HFF-Myc (cell line): ENCODE data around the gene DNAH9.

Source experiments
- DNase-seq: peaks from one replicate; pipeline ENCODE4 v3.0.0-alpha.2; 2011; ENCODE audit warnings: low read depth; ENCODE audit errors: extremely low read depth
- H3K4me3 ChIP-seq: replicated peaks from 2 replicates; pipeline ENCODE4 v1.5.1; 2011; ENCODE audit warnings: low read depth, mild to moderate bottlenecking, control low read depth, low read length
- TF ChIP-seq, protein P1 (sequence below): IDR thresholded peaks from 2 replicates; pipeline ENCODE4 v1.5.1; 2012; ENCODE audit warnings: mild to moderate bottlenecking, low read depth, low read length, control low read depth; ENCODE audit errors: missing control alignments

The DNAH9 gene

DNA sequence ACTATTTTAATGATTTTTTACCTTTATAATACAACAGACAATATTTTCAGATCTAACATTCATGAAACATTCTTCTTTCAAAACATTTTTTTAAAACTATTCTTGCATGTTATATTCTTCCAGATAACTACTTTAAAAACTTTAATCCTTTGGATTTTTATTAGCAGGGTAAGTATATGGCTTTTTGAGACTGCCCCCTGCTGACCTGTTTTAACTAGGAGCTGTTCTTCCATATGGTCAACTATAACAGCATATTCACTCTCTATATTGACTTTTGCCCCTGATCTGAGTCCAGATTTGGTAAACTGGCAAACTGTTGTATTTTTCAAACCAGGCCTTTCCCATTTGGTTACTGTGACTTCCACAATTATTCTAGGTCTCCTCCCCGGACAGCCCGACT lies 382.5 kb downstream of the DNAH9 start:
- no peak overlapping the region for H3K4me3 ChIP-seq
- TF ChIP-seq, protein P1, sequence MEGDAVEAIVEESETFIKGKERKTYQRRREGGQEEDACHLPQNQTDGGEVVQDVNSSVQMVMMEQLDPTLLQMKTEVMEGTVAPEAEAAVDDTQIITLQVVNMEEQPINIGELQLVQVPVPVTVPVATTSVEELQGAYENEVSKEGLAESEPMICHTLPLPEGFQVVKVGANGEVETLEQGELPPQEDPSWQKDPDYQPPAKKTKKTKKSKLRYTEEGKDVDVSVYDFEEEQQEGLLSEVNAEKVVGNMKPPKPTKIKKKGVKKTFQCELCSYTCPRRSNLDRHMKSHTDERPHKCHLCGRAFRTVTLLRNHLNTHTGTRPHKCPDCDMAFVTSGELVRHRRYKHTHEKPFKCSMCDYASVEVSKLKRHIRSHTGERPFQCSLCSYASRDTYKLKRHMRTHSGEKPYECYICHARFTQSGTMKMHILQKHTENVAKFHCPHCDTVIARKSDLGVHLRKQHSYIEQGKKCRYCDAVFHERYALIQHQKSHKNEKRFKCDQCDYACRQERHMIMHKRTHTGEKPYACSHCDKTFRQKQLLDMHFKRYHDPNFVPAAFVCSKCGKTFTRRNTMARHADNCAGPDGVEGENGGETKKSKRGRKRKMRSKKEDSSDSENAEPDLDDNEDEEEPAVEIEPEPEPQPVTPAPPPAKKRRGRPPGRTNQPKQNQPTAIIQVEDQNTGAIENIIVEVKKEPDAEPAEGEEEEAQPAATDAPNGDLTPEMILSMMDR = peak; percentile 35
- DNase-seq = no peak

DNA sequence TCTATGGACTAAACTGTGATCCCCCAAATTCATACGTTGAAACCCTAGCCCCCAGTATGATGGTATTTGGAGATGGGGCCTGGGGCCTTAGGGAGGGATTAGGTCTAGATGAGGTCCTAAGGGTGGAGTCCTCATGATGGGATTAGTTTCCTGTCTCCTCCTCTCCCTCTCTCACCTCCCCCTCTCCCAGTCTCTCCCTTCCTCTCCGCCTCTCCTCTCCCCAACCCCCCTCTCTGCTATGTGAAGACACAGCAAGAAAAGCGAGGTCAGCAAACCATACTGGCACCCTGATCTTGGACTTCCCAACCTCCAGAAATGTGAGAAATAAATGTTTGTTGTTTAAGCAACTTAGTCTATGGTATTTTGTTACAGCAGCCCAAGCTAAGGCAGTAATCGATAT lies 383.6 kb downstream of the DNAH9 start:
- no peak overlapping the region for H3K4me3 ChIP-seq
- TF ChIP-seq, protein P1 = no peak
- no peak for DNase-seq

DNA sequence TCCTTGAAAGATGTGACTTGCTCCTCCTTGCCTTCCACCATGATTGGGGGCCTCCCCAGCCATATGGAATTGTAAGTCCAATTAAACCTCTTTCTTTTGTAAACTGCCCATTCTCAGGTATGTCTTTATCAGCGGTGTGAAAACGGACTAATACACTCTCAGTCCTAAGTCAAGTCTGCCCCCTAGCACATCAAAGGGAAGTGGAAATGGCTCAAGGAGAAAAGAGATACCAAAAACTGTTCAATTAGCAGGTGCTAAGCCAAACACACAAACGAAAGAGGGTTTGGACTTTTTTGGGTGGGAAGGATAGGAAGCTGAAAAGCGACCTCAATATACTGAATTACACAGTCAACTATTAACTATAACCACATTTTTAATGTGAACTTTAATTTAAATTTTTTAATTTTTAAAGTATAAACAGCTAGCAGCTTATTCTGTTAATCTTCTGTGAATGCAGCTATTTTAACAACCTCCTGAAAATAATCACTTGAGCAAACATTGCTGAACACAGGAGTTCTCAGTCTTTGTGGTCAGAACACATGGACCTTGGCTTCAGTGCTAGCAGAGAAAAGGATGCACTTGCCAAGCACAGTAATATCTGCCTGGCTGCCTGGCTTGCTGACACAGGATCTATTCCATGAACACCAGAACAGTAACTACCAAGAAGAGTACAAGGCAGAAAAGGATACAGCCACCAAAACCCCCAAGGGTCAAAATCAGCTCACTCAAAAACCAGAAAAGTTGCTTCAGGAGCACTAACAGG lies 388.1 kb downstream of the DNAH9 start:
- no peak overlapping the region for H3K4me3 ChIP-seq
- DNase-seq = no peak
- TF ChIP-seq, protein P1 = no peak

DNA sequence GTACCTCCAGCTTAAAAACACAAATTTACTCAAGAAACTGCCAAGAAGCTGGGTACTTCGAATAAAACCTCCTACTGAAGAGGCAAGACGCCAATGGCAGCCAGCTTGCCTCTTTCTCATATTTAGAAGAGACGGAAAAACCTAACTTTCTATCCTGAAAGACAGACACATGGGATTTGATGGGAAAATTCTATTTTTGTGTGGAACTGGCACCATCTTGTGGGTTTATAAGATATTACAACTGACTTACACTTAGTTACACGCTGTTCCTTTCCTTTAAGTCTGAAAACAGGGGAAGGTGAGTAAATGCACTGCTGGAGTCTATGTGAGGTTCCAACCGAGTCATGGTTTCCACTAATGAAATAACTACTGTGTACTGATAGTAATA lies 388.7 kb downstream of the DNAH9 start:
- TF ChIP-seq, protein P1 = peak; percentile 36
- peak; percentile 33 for DNase-seq
- no peak overlapping the region for H3K4me3 ChIP-seq

DNA sequence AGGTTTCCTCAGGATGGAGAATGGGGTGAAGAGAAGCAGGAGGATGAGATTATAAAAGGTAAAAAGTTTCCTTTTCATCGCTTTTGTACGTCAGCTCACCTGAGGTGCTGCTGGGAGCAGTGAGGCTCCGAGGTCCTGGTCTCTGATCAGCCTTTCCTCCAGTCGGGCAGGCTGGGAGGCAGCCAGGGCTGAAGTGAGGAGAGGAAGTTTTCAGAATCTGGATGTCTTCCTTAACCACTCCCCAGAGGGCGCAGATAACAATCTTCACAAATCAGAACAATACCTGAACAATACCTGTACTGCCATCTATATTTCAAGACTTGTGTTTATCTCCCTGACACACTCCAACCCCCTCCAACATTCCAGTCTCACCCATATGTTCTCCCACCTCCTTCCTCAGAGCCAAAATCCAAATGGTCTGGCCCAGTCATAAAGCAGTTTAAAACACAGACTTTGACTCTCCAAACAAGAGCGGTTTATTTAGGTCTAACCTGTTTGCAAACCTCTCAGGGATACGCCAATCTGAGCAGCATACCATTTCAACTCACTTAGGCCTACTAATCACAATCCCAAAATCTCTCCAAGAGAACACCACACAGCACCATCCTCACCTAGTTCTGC lies 392.2 kb downstream of the DNAH9 start:
- no peak overlapping the region for H3K4me3 ChIP-seq
- no peak for DNase-seq
- TF ChIP-seq, protein P1 = no peak

DNA sequence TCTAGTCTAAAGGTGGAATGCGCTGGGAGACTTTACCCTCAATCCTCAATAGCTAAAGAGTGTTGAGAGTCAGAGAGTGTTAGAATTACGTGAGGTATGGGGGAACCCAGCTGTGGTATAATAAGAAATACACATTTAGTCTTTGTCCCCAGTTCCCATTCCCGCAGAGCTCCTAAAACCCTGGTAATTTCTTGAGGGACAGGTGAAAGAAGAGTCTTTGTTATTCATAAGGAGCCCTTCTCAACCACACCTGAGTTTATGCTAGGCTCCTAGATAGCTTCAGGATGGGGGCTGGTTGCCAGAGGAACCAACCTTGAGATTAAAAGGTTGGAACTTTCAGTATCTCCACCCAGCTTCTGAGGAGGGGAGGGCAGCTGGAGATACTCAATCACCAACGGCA lies 393.2 kb downstream of the DNAH9 start:
- TF ChIP-seq, protein P1 = no peak
- no peak for DNase-seq
- no peak overlapping the region for H3K4me3 ChIP-seq
